Dermis microvascular lymphatic vessel endothelial cell (primary cell): ENCODE results near the gene RBFOX2. TPM values are rescaled to one million over a fixed set of nuclear protein-coding genes. Genes with fewer than 3 reads are reported as not detected.
"Not testable (repeated sequence)": the region's sequence is repeated elsewhere in the genome, so short reads cannot be mapped to it uniquely, and the experiment has no call there.

Source experiments
- DNase-seq, 2 donors: peaks; one replicate each; pipeline versions ENCODE4 v3.0.0 to v3.0.0-alpha.2; 2010; ENCODE audit warnings: low read depth in 2 of 2
- total RNA-seq: library from RNA; depleted of rRNA; stranded (reverse); fragments of >200 nt; gene quantifications from 2 replicates; pipeline ENCODE4 v1.2.1, GENCODE V29; 2014

RBFOX2 gene
- total RNA-seq, 1 donor from 2014 or later, result 95.8 TPM

- DNase-seq, result no peak
Observed at GRCh38 chr22:35708453-35708852, 320.2 kb downstream of the RBFOX2 start.

GRCh38 chr22:35705141-35705540, 323.5 kb downstream of the RBFOX2 start:
- peak in 1 of 2 donors; percentile 69 for DNase-seq

GRCh38 chr22:35703861-35704584, 324.6 kb downstream of the RBFOX2 start:
- no peak for DNase-seq

- DNase-seq, result not testable (repeated sequence)
Observed at GRCh38 chr22:35699852-35700251, 328.8 kb downstream of the RBFOX2 start.

GRCh38 chr22:35697142-35697541, 331.5 kb downstream of the RBFOX2 start:
- no peak for DNase-seq

- DNase-seq, result no peak
Observed at GRCh38 chr22:35695202-35695601, 333.4 kb downstream of the RBFOX2 start.

- no peak for DNase-seq
Observed at GRCh38 chr22:35690001-35690400, 338.6 kb downstream of the RBFOX2 start.

- DNase-seq, result no peak
Observed at GRCh38 chr22:35688913-35689675, 339.5 kb downstream of the RBFOX2 start.

Other genes with a start within 250 kb of the RBFOX2 start
- 118 and 218 TPM in 2 replicates for gene APOL3, start 131.9 kb upstream of the RBFOX2 start, total RNA-seq
- gene APOL4, start 173.0 kb upstream of the RBFOX2 start, total RNA-seq, result 3.6 and 7.1 TPM in 2 replicates
- 37.9 and 62.1 TPM in 2 replicates for gene APOL2, start 210.7 kb upstream of the RBFOX2 start, total RNA-seq
- 4.9 and 8.0 TPM in 2 replicates for gene APOL1, start 224.3 kb upstream of the RBFOX2 start, total RNA-seq